ENCODE data around the gene KHDC4. TPM values are rescaled to one million over a fixed set of nuclear protein-coding genes. Genes with fewer than 3 reads are reported as not detected.

The KHDC4 gene
- total RNA-seq, 2 donors from 2014 or later: 13.4 to 25.9 TPM

Small RNAs within 50 kb of the gene (microRNA-seq; reads per million reads assigned to microRNA genes)
- gene MIR6738 (ENCODE audit: borderline number of aligned reads in 2 of 2, borderline replicate concordance in 1 of 2): 0 reads per million in 2 donors

Other genes starting within 250 kb of the KHDC4 start
- 10 to 100 TPM; 54.0 to 90.8 TPM for gene YY1AP1, start 245.6 kb downstream of the KHDC4 start, total RNA-seq
- gene DAP3, start 245.3 kb downstream of the KHDC4 start, total RNA-seq: 100 to 1,000 TPM in 1 of 2 donors, 10 to 100 TPM in 1; 76.8 to 120 TPM
- gene GON4L, start 77.2 kb downstream of the KHDC4 start, total RNA-seq: 10 to 100 TPM; 14.9 to 22.4 TPM
- gene SYT11, start 74.8 kb downstream of the KHDC4 start, total RNA-seq: 10 to 100 TPM; 15.5 to 21.5 TPM
- 10 to 100 TPM; 13.3 to 25.3 TPM for gene RIT1, start 23.1 kb downstream of the KHDC4 start, total RNA-seq
- gene RXFP4, start 7.2 kb upstream of the KHDC4 start, total RNA-seq: not detected
- 10 to 100 TPM; 50.8 to 69.8 TPM for gene ARHGEF2, start 44.1 kb upstream of the KHDC4 start, total RNA-seq
- gene SSR2, start 86.5 kb upstream of the KHDC4 start, total RNA-seq: 100 to 1,000 TPM in 1 of 2 donors, 10 to 100 TPM in 1; 87.6 to 206 TPM
- 10 to 100 TPM; 14.6 to 25.9 TPM for gene UBQLN4, start 119.4 kb upstream of the KHDC4 start, total RNA-seq
- 10 to 100 TPM; 46.1 to 50.7 TPM for gene LAMTOR2, start 120.4 kb upstream of the KHDC4 start, total RNA-seq
- under 1 TPM in 1 of 2 donors, not detected in 1; 0.98 TPM for gene RAB25, start 126.7 kb upstream of the KHDC4 start, total RNA-seq
- gene MEX3A, start 148.1 kb upstream of the KHDC4 start, total RNA-seq: under 1 TPM; 0.15 to 0.47 TPM
- 100 to 1,000 TPM; 258 to 273 TPM for gene LMNA, start 180.3 kb upstream of the KHDC4 start, total RNA-seq
- gene SEMA4A, start 219.2 kb upstream of the KHDC4 start, total RNA-seq: 1 to 10 TPM; 2.0 to 4.2 TPM